Posterior cingulate gyrus (tissue), 11 donors: ENCODE measurements around the gene RWDD1.

Source experiments
- DNase-seq, 10 donors: peaks; one replicate each; pipeline versions ENCODE4 v3.0.0 to v3.0.0-alpha.2; 2020 to 2021; ENCODE audit warnings: mixed read lengths in 3 of 10
- intact Hi-C: fragments of 100-400 bp; cut with DNase I; formaldehyde crosslinking; loops from one replicate; pipeline ENCODE4 v1.15.1; 2023

Gene RWDD1, protein sequence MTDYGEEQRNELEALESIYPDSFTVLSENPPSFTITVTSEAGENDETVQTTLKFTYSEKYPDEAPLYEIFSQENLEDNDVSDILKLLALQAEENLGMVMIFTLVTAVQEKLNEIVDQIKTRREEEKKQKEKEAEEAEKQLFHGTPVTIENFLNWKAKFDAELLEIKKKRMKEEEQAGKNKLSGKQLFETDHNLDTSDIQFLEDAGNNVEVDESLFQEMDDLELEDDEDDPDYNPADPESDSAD

DNA sequence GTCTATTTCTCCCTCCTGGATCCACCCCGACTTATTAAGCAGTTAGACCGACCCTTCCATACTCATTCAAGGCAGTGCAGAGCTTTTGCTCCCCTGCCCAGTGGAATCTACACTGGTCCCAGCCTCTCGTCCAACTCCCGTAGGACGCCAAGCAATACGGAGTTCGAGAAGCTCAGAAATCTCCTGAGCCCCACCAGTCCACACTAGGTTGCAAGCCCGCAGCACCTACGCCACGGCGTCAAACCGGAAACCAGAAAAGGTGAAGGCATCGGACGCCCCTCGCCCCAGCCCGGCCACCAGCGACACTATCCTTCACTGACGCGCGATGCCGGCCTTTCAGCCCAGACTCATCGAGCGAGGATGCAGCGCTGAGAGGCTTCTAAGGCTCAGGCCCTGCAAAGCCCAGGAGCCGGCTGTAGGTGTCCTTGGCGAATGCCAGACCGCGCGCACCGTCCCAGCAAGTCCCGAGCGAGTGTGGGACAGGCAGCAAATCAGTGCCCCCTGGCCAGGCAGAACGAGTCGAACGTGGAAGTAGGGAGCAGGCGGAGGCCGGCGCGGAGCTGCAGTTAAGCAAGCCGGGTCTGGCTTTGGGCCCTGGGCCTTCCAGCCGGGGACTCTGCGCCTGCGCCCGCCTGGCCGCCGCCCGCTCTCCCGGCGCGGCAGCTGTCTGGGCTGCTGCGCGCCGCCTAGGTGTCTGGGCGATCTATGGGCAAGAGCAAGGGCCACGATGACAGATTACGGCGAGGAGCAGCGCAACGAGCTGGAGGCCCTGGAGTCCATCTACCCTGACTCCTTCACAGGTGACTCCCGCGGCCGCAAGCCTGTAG, at the start of gene RWDD1:
RWDD1 (plus strand) TSS at position 649 of the 827 bp plus-strand sequence; CDS start at position 728, 79 bp downstream.
- DNase-seq, result peak; percentile 98 to 100 (median 99)
- intact Hi-C loops, result loop anchor here (1.0 to 5.0 kb wide), 3 partner anchors 46 to 354 kb away; partner anchors contain the start of genes RSPH4A and TSPYL1

DNA sequence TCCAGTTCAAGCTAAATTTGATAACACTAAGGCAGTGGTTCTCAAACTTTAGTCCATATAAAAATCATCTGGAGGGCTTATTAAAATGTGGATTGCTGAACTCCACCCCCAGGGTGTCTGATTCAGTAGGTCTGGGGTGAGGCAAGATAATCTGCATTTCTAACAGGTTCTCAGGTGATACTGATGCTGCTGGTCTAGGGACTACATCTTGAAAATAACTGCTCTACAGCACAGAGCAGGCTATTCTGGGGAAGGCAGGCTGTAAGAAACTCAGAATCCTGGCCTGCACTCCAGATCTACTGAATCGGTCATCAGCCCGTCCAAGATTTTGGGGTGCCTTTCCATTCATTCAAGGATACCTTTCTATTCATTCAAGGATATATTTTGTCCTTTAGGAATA, 48.4 kb upstream of the RWDD1 start:
- intact Hi-C loops, result no loop called here
- DNase-seq, result no peak

- no peak for DNase-seq
- intact Hi-C loops, result no loop called here
Observed at GRCh38 chr6:116524236-116524635, 47.1 kb upstream of the RWDD1 start.

DNA sequence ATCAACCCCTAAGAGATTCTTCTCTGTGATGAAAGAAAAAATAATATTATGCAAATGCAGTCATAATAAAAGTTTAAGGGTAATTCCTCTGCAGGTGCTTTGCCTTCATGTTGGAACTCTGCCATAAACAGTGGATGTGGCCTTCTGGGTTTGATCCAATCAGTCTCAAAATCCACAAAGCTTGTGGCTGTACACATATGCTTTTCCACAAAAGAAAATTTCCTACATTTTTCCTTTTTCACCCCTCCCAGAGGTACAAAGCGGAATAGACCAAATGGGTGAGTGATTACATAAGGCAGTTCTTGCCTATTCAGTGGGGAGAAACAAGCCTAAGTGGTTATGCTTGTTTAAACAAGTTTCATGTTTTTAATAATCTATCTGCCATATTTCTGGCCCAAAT, 43.2 kb upstream of the RWDD1 start:
- intact Hi-C loops, result no loop called here

GRCh38 chr6:116528780-116529179, 42.5 kb upstream of the RWDD1 start:
- no peak for DNase-seq
- intact Hi-C loops, result no loop called here

More for the DNA sequence above, 43.2 kb upstream of the RWDD1 start:
- no peak for DNase-seq

- DNase-seq, result no peak
- intact Hi-C loops, result no loop called here
Observed at GRCh38 chr6:116529466-116530290, 41.6 kb upstream of the RWDD1 start.

GRCh38 chr6:116530436-116530835, 40.9 kb upstream of the RWDD1 start:
- intact Hi-C loops, result no loop called here
- DNase-seq, result no peak

DNA sequence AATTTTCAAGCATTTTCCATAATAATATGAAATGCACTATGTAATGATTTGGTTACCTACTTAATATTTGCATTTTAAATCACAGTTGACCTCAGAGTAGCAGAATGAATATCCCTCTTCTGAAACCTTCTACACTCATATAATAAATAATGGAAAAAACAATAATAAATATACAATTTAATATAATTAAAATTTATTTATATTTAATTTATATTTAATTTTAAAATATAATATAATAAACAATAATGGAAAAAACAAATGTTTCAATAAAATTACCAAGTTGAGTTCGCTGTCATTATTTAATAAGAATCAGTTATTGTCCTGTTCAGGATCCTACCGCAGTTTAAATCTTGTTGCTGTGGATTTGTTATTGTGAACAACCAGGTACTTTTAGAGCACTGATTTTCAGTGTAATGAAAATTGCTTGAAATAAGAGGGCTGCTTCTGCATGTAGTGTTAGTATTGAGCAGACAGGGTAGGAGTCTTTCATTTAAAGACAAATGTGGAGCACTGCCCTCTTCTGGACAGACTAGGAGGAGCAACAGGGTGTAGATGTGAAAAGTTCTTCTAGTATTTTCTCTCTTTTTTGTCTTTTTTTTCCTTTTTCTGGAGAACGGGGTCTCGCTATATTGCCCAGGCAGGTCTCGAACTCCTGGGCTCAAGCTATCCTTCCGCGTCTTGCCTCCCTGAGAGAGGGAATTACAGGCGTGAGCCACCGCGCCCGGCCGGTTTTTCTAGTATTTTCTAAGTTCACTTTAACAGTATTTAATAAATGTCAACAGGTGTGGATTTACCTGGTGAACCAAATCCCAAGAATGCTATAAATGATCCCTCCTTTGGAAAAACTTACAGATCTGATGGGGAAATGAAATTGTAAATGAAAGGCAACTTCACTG, 39.4 kb upstream of the RWDD1 start:
- intact Hi-C loops, result loop anchor here (2.0 kb wide), 1 partner anchor 245 kb away; no protein-coding TSS in a partner anchor
- peak in 5 of 10 donors; percentile 10 to 51 (median 42) for DNase-seq

DNA sequence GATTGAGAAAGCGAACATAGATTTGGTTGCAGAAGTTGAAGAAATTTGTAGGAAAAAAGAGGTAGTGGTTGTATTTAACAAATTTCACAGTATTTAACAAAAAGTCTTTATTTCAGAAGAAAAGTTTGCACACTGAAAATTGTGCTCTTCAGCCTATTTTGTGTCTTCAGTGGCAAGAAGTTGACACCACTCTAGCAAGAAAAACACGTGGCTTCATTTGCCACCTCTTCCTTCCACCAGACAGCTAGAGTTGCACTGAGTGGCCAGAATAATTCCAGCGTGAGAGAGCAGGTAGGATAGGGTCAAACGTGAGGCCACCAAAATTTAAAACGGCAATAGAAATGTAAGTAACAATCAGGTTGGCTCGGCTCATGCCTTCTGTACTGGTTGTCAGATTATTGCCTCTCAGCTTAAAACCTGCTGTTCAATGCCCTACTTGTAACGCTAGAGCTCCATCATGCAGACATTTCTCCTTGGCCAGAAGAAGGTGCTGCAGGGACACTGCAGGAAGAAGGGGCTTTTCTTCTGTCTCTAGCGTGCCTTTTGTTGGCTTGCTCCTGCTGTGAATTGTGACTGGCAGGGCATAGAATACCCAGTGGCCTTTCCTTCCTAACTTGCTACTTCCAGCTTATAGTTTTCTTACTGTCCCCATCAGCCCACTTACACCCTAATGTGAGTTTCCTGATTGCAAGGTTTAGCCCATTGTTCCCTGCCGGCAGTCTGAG, 37.9 kb upstream of the RWDD1 start:
- DNase-seq, result no peak
- intact Hi-C loops, result loop anchor here (2.0 kb wide), 1 partner anchor 247 kb away; no protein-coding TSS in a partner anchor

DNA sequence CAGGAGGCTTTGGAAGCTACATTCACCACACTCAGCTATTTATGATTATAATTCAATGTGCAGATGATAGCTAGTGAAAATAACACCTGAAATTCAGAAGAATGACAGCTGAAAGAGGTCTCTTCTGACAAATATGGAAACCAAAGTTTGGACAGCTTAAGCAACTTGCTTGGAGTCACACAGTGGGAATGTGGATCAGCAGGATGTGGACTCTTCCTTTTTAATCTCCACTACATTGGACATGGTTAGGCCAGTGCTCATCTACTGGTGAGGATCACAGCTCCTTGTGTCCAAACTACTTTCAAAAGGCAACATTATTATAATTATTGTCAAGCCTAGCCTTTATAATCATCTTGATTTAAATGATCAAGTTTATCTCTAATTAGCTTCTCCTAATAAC, 36.2 kb upstream of the RWDD1 start:
- DNase-seq, result no peak
- intact Hi-C loops, result no loop called here

DNA sequence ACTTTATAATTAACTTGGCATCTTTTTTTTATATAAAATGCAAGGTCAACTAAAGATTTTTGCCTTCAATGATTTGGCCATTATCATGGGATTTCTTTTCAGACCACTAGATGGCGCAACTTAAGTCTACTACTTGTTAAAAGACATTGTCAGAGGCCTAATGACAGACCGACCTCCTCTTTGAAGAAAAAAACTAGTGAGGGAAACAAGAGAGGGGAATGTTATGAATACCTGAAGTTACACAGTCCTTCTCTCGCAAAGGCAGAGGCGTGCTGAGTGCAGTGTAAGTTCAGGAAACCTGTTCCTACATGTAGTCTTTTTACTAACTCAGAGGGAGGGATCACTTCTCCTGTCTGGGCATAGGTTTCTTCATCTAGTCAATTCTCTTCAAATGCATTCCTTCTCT, 35.1 kb upstream of the RWDD1 start:
- intact Hi-C loops, result no loop called here
- no peak for DNase-seq

GRCh38 chr6:116542426-116542825, 28.9 kb upstream of the RWDD1 start:
- intact Hi-C loops, result no loop called here
- no peak for DNase-seq

GRCh38 chr6:116543149-116543548, 28.2 kb upstream of the RWDD1 start:
- DNase-seq, result no peak
- intact Hi-C loops, result no loop called here

DNA sequence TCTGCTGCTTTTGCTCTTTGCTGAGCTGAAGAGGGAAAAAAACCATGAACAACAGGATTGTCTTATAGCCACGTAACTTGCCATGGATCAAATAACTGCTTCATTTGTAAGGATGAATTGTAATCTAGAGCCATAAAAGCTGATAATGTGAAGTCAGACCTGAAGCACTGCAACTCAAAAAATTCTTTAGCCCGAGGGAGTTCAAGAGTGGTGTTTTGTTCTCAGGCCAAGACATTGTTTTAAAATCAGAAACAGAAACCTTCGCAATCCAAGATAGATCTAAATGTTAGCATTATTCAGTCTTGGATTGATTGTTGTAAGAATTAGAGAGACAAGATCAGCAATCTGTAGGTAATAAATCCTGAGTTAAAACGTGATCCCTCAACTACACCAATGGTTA, 25.7 kb upstream of the RWDD1 start, which contains the start of gene TRAPPC3L:
TRAPPC3L (minus strand) TSS at position 34 of the 400 bp plus-strand sequence. CDS start 170 bp downstream, outside the sequence.
- intact Hi-C loops, result no loop called here
- no peak for DNase-seq

- intact Hi-C loops, result no loop called here
- no peak for DNase-seq
Observed at GRCh38 chr6:116547358-116547757, 23.9 kb upstream of the RWDD1 start.

- intact Hi-C loops, result no loop called here
- DNase-seq, result no peak
Observed at GRCh38 chr6:116550796-116551195, 20.5 kb upstream of the RWDD1 start.

- intact Hi-C loops, result no loop called here
- DNase-seq, result no peak
Observed at GRCh38 chr6:116553451-116553850, 17.9 kb upstream of the RWDD1 start, which contains the start of gene CALHM4. TSS of gene CALHM4 (plus strand) at chr6:116553751. CDS start at chr6:116553794, 43 bp downstream.

GRCh38 chr6:116556065-116556464, 15.2 kb upstream of the RWDD1 start:
- no peak for DNase-seq
- intact Hi-C loops, result no loop called here
